AG04450 (cell line): ENCODE results near the gene CHFR. TPM values are rescaled to one million over a fixed set of nuclear protein-coding genes. Genes with fewer than 3 reads are reported as not detected.

ENCODE experiments used
- CTCF ChIA-PET: fragments of 300-600, 350-600 bp; formaldehyde crosslinking; extraction: SDS; loops from one replicate; lab custom pipeline; 2022; ENCODE audit warnings: antibody characterized with exemption, inconsistent platforms; lab: Charles Lee
- POLR2A ChIA-PET: fragments of 350-600 bp; formaldehyde crosslinking; extraction: SDS; loops from one replicate; lab custom pipeline; 2021; ENCODE audit warnings: antibody characterized with exemption, inconsistent platforms; lab: Yijun Ruan, JAX
- DNase-seq: peaks from one replicate; pipeline ENCODE4 v3.0.0-alpha.2; 2011; ENCODE audit warnings: low read depth, low spot score
- H3K27ac ChIP-seq: one replicate; pipeline ENCODE4 v1.5.1; 2012; ENCODE audit warnings: low read depth, low read length, control low read depth
- H3K27me3 ChIP-seq: one replicate; pipeline ENCODE4 v1.6.0; 2012; ENCODE audit warnings: low read length; ENCODE audit not compliant: control insufficient read depth, insufficient read depth
- H3K4me3 ChIP-seq: 2 replicates; pipeline ENCODE4 v1.5.1; 2011; ENCODE audit warnings: mild to moderate bottlenecking, low read depth, low read length, control low read depth
- H3K9me3 ChIP-seq: 2 replicates; pipeline ENCODE4 v1.5.1; 2012; ENCODE audit warnings: low read length; ENCODE audit not compliant: control insufficient read depth, insufficient read depth
- CTCF ChIP-seq: IDR thresholded peaks from 2 replicates; pipeline ENCODE4 v1.5.1; 2011; ENCODE audit warnings: low read depth, low read length, control low read depth, inconsistent platforms
- polyA plus RNA-seq: library from polyadenylated mRNA; depleted of rRNA; stranded (reverse); fragments of >200 nt; gene quantifications from 2 replicates; pipeline ENCODE4 v1.2.3, GENCODE V29; 2011

CHFR gene
- polyA plus RNA-seq, 1 experiment: 28.4 TPM

- H3K4me3 ChIP-seq: no peak overlapping the region
- no peaks in the 10 kb centered on the region for H3K9me3 ChIP-seq
- no peak overlapping the region for H3K27ac ChIP-seq
- no peak for TF ChIP-seq CTCF
- ChIA-PET CTCF (no interaction called here), POLR2A (no interaction called here)
- DNase-seq: no peak
- H3K27me3 ChIP-seq: no peaks in the 10 kb centered on the region
These were observed 52.1 kb downstream of the CHFR start for GRCh38 chr12:132835076-132836025.

- H3K9me3 ChIP-seq: no peaks in the 10 kb centered on the region; the same call in 1 of the 2 replicates
- no peak for TF ChIP-seq CTCF
- ChIA-PET POLR2A (interaction anchor here (0.5 kb wide), 1 partner anchor 8 kb away, joined by 3 read pairs; no protein-coding TSS in a partner anchor), CTCF (no interaction called here)
- H3K4me3 ChIP-seq: no peak overlapping the region
- DNase-seq: no peak
- H3K27ac ChIP-seq: no peak overlapping the region
- no peaks in the 10 kb centered on the region for H3K27me3 ChIP-seq
These were observed 53.2 kb downstream of the CHFR start for GRCh38 chr12:132834181-132834711.

GRCh38 chr12:132833341-132833740 is 54.1 kb downstream of the CHFR start:
- TF ChIP-seq CTCF: no peak
- ChIA-PET CTCF (no interaction called here), POLR2A (no interaction called here)
- DNase-seq: no peak
- H3K27ac ChIP-seq: no peak overlapping the region
- H3K27me3 ChIP-seq: no peaks in the 10 kb centered on the region
- no peak overlapping the region for H3K4me3 ChIP-seq
- no peaks in the 10 kb centered on the region; the same call in 1 of the 2 replicates for H3K9me3 ChIP-seq

GRCh38 chr12:132831771-132832170 is 55.6 kb downstream of the CHFR start:
- Histone ChIP-seq H3K9me3 (no peaks in the 10 kb centered on the region; the same call in 1 of the 2 replicates), H3K27me3 (no peaks in the 10 kb centered on the region), H3K27ac (no peak overlapping the region), H3K4me3 (no peak overlapping the region)
- no peak for DNase-seq
- ChIA-PET POLR2A (no interaction called here), CTCF (interaction anchor here (1.0 kb wide), 1 partner anchor 64 kb away, joined by 3 read pairs; no protein-coding TSS in a partner anchor)
- no peak for TF ChIP-seq CTCF
